Measurements from ENCODE around the gene ELMO1.

Gene ELMO1

DNA sequence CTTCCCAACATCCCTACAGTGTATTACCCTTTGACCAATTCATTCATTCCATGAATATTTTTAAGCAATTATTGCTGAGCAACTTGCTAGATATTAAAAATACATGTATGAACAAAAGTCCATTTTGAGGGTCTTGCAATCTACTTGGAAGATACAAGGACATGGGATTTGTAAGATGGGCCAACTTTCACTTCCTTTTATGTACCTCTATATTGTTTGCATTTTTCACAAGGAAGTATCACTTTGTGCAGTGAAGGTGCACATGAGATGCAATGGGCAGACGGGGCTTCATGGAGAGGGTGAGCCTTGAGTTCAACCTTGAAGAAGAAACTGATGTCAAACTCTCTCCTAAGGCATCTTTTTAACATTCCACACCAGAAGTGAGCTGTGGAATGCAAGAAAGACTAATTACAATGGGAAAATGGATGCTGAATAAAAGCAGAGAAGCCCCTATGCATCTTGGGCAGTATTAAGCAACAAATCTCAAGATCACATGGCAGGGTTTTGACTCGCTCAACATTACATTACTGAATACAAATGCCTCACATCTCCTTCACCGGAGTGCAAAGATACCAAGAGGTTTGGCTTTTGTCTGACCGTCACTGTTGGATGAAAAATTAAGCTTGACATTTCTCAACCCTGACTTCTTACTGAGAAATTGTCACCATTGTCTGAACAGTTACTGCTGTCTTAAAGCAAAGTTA is 341.5 kb downstream of the ELMO1 start:
- DNase-seq (ENCODE audit: extremely low spot score): no peak
- TF ChIP-seq TARDBP (IDR thresholded peaks at IDR 0.05) (no peak), ZNF384 (IDR thresholded peaks at IDR 0.05) (no peak), CTBP1 (IDR thresholded peaks at IDR 0.05; ENCODE audit: borderline replicate concordance) (no peak), HDGF (IDR thresholded peaks at IDR 0.05; ENCODE audit: borderline replicate concordance) (no peak), LEF1 (IDR thresholded peaks at IDR 0.05; ENCODE audit: borderline replicate concordance) (no peak)
- ChIA-PET CTCF (interaction anchor here (1.2 kb wide), 1 partner anchor 12 kb away, joined by 3 read pairs; no protein-coding TSS in a partner anchor), POLR2A (no interaction called here)

DNA sequence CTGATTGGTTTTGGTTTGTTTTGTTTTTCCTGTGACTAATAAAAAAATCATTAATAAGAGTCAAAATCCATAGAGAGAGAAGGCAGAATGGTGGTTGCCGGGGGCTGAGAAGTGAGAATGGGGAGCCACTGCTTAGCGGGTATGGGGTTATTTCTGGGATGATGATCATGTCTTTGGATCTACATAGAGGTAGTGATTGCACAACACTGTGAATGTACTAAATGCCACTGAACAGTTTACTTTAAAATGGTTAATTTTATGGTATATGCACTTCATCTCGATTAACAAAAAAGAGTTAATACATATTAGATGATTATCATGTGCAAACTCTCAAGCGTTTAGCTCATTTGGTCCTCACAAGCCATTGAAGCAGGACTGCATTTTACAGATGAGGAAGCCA is 342.9 kb downstream of the ELMO1 start:
- TF ChIP-seq CTBP1 (IDR thresholded peaks at IDR 0.05; ENCODE audit: borderline replicate concordance) (no peak), FOXK2 (IDR thresholded peaks at IDR 0.05) (no peak), FOXM1 (IDR thresholded peaks at IDR 0.05; ENCODE audit: borderline replicate concordance) (no peak), ARNT (IDR thresholded peaks at IDR 0.05) (no peak), NFRKB (IDR thresholded peaks at IDR 0.05) (no peak), HDGF (IDR thresholded peaks at IDR 0.05; ENCODE audit: borderline replicate concordance) (no peak), ELF4 (IDR thresholded peaks at IDR 0.05) (no peak), SUZ12 (IDR thresholded peaks at IDR 0.05) (no peak), SP1 (IDR thresholded peaks at IDR 0.05) (no peak), FOXA1 (IDR thresholded peaks at IDR 0.05) (no peak), L3MBTL2 (conservative IDR thresholded peaks at IDR 0.05) (no peak), BHLHE40 (IDR thresholded peaks at IDR 0.05; ENCODE audit: borderline replicate concordance) (no peak), TARDBP (IDR thresholded peaks at IDR 0.05) (no peak), ZNF384 (IDR thresholded peaks at IDR 0.05) (no peak), LEF1 (IDR thresholded peaks at IDR 0.05; ENCODE audit: borderline replicate concordance) (no peak)
- TF ChIP-seq, protein P1, sequence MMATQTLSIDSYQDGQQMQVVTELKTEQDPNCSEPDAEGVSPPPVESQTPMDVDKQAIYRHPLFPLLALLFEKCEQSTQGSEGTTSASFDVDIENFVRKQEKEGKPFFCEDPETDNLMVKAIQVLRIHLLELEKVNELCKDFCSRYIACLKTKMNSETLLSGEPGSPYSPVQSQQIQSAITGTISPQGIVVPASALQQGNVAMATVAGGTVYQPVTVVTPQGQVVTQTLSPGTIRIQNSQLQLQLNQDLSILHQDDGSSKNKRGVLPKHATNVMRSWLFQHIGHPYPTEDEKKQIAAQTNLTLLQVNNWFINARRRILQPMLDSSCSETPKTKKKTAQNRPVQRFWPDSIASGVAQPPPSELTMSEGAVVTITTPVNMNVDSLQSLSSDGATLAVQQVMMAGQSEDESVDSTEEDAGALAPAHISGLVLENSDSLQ (IDR thresholded peaks at IDR 0.05): no peak
- POLR2A ChIA-PET: no interaction called here
- DNase-seq (ENCODE audit: extremely low spot score): no peak
- CTCF ChIA-PET: no interaction called here

- TF ChIP-seq ARNT (IDR thresholded peaks at IDR 0.05): no peak
- no peak for TF ChIP-seq CTBP1 (IDR thresholded peaks at IDR 0.05; ENCODE audit: borderline replicate concordance)
- no peak for TF ChIP-seq FOXK2 (IDR thresholded peaks at IDR 0.05)
- TF ChIP-seq SP1 (IDR thresholded peaks at IDR 0.05): no peak
- no peak for TF ChIP-seq BHLHE40 (IDR thresholded peaks at IDR 0.05; ENCODE audit: borderline replicate concordance)
- no peak for DNase-seq (ENCODE audit: extremely low spot score)
- ChIA-PET CTCF (no interaction called here), POLR2A (no interaction called here)
These were observed 343.7 kb downstream of the ELMO1 start for GRCh38 chr7:37104822-37105518.

DNA sequence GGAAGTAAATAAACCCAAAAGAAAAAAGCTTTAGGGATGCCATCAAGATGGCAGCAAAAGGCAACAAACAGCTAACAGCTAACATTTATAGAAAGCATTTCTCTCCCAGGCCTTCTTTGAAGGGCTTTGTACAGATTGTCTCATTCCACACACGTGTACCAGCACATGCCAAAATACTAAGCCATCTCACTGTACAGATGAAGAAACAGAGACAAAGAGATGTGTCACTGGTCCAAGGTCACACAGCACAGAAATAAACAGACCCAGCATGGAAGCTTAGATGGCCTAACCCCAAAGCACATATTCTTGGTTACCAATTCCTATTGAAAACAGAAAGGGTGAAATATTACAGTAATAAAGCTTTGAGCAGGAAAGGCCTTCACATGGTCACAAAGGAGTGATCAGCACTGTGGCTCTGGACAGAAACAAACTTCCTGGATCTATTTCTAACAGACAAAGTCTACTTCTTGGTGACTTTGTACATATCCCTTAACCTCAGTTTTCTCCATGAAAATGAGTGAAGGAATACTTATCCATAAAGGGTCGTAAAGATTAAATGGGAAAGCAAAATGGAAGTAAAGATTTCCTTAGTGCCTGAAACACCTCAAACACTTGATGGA is 346.0 kb downstream of the ELMO1 start:
- CTCF ChIA-PET: interaction anchor here (1.0 kb wide), 1 partner anchor 96 kb away, joined by 3 read pairs; no protein-coding TSS in a partner anchor
- TF ChIP-seq TARDBP (IDR thresholded peaks at IDR 0.05): no peak
- TF ChIP-seq SUZ12 (IDR thresholded peaks at IDR 0.05): no peak
- no peak for TF ChIP-seq ARNT (IDR thresholded peaks at IDR 0.05)
- TF ChIP-seq L3MBTL2 (conservative IDR thresholded peaks at IDR 0.05): no peak
- TF ChIP-seq FOXM1 (IDR thresholded peaks at IDR 0.05; ENCODE audit: borderline replicate concordance): no peak
- TF ChIP-seq LEF1 (IDR thresholded peaks at IDR 0.05; ENCODE audit: borderline replicate concordance): no peak
- no peak for TF ChIP-seq HDGF (IDR thresholded peaks at IDR 0.05; ENCODE audit: borderline replicate concordance)
- TF ChIP-seq, protein P1 (IDR thresholded peaks at IDR 0.05): no peak
- no peak for TF ChIP-seq FOXA1 (IDR thresholded peaks at IDR 0.05)
- no peak for TF ChIP-seq NFRKB (IDR thresholded peaks at IDR 0.05)
- no peak for TF ChIP-seq FOXK2 (IDR thresholded peaks at IDR 0.05)
- TF ChIP-seq CTBP1 (IDR thresholded peaks at IDR 0.05; ENCODE audit: borderline replicate concordance): no peak
- no peak for TF ChIP-seq ZNF384 (IDR thresholded peaks at IDR 0.05)
- DNase-seq (ENCODE audit: extremely low spot score): no peak
- POLR2A ChIA-PET: no interaction called here

- ChIA-PET CTCF (no interaction called here), POLR2A (no interaction called here)
- no peak for TF ChIP-seq HDGF (IDR thresholded peaks at IDR 0.05; ENCODE audit: borderline replicate concordance)
- no peak for TF ChIP-seq FOXA1 (IDR thresholded peaks at IDR 0.05)
- TF ChIP-seq, protein P1 (IDR thresholded peaks at IDR 0.05): no peak
- TF ChIP-seq LEF1 (IDR thresholded peaks at IDR 0.05; ENCODE audit: borderline replicate concordance): no peak
- TF ChIP-seq ZNF384 (IDR thresholded peaks at IDR 0.05): no peak
- no peak for TF ChIP-seq FOXK2 (IDR thresholded peaks at IDR 0.05)
- TF ChIP-seq NFRKB (IDR thresholded peaks at IDR 0.05): no peak
- TF ChIP-seq BHLHE40 (IDR thresholded peaks at IDR 0.05; ENCODE audit: borderline replicate concordance): no peak
- no peak for DNase-seq (ENCODE audit: extremely low spot score)
These were observed 347.8 kb downstream of the ELMO1 start for GRCh38 chr7:37100735-37101331.
